OCI-LY7 (cell line): ENCODE measurements around the gene ZNF827.

Experiments
- CTCF ChIP-seq: fragments of 200-600 bp; sonication (generic); conservative IDR thresholded peaks from 2 replicates; pipeline ENCODE4 v1.5.1; 2014; ENCODE audit warnings: mild to moderate bottlenecking, antibody characterized with exemption, low read length, moderate library complexity, mixed read lengths
- EZH2phosphoT487 ChIP-seq: fragments of 200-600 bp; sonication (generic); IDR thresholded peaks from 2 replicates; pipeline ENCODE4 v1.6.1; 2018; ENCODE audit warnings: low read depth, borderline replicate concordance, mild to moderate bottlenecking, mixed run types, antibody characterized with exemption, low read length, moderate library complexity, mixed read lengths

DNA sequence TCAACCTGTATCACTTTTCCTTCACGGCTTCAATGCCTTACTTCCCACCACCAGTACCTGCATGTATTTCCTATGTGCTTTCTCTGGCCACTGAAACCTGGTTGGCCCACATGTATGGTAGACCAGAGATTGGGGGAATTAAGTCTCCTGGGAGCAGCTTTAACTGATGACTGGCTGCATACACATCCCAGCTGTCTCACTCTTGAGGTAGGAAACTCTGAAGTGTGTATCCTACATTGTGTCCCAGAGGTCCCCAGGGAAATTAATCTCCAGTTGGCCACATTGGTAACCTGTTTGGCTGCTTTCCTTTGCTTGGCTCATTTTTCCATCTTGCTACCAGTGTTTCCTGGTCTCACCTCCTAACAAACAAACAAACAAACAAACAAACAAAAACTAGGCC lies 124.4 kb downstream of the ZNF827 start:
- no peak for TF ChIP-seq CTCF
- TF ChIP-seq EZH2phosphoT487 = no peak
